ENCODE results near the gene GPR161. TPM values are rescaled to one million over a fixed set of nuclear protein-coding genes. Genes with fewer than 3 reads are reported as not detected.
"Not testable (repeated sequence)": the region's sequence is repeated elsewhere in the genome, so short reads cannot be mapped to it uniquely, and the experiment has no call there.

Gene GPR161, protein sequence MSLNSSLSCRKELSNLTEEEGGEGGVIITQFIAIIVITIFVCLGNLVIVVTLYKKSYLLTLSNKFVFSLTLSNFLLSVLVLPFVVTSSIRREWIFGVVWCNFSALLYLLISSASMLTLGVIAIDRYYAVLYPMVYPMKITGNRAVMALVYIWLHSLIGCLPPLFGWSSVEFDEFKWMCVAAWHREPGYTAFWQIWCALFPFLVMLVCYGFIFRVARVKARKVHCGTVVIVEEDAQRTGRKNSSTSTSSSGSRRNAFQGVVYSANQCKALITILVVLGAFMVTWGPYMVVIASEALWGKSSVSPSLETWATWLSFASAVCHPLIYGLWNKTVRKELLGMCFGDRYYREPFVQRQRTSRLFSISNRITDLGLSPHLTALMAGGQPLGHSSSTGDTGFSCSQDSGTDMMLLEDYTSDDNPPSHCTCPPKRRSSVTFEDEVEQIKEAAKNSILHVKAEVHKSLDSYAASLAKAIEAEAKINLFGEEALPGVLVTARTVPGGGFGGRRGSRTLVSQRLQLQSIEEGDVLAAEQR
- total RNA-seq, result 0.41 and 0.42 TPM in 2 replicates

- no peak for DNase-seq (ENCODE audit: low spot score)
- H3K36me3 Mint-ChIP-seq (ENCODE audit: low read depth), result peaks cover 4% of the 10 kb centered on the region
- intact Hi-C loops (cut with micrococcal nuclease), result loop anchor here (5.0 kb wide), 2 partner anchors 90 to 200 kb away; partner anchors contain the start of genes DCAF6, MPC2 and SFT2D2
- peak within 1 kb of the TSS; percentile 85 for H3K4me3 Mint-ChIP-seq
- H3K27me3 Mint-ChIP-seq (ENCODE audit: insufficient read depth), result peaks cover 53% of the 10 kb centered on the region
- H3K4me1 Mint-ChIP-seq (ENCODE audit: low read depth), result peaks cover 26% of the 10 kb centered on the region
- H3K27ac Mint-ChIP-seq, result peak within 1 kb of the TSS; percentile 71
- H3K9me3 Mint-ChIP-seq, result no peaks in the 10 kb centered on the region
Measured at GRCh38 chr1:168136709-168137514, at the start of gene GPR161. Gene GPR161, minus strand, starts transcription at chr1:168136930. Its CDS starts 32,080 bp downstream, at chr1:168104850.

DNA sequence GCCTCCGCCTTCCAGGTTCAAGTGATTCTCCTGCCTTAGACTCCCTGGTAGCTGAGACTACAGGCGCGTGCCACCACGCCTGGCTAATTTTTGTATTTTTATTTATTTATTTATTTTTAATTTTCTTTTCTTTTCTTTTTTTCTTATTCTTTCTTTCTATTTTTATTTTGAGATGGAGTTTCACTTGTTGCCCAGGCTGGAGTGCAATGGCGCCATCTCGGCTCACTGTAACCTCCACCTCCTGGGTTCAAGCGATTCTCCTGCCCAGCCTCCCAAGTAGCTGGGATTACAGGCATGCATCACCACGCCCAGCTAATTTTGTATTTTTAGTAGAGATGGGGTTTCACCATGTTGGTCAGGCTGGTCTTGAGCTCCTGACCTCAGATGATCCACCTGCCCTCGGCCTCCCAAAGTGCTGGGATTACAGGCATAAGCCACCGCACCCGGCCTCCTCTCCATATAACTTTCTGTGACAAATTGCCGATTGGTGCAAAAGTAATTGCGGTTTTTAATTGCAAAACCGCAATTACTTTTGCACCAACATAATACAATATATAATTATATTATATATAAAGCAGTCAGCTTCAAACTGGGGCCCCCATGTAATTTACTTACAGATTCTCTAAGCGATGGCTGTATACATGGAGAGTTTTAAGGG lies 44.5 kb upstream of the GPR161 start:
- DNase-seq (ENCODE audit: low spot score); H3K27ac Mint-ChIP-seq; H3K9me3 Mint-ChIP-seq; H3K27me3 Mint-ChIP-seq (ENCODE audit: insufficient read depth); H3K4me1 Mint-ChIP-seq (ENCODE audit: low read depth): not testable (repeated sequence)
- Mint-ChIP-seq H3K36me3 (ENCODE audit: low read depth) (peaks cover 11% of the 10 kb centered on the region), H3K4me3 (peak overlapping the region; percentile 24)
- intact Hi-C loops (cut with micrococcal nuclease), result loop anchor here (2.0 kb wide), 1 partner anchor 14 kb away; no protein-coding TSS in a partner anchor

GRCh38 chr1:168180148-168180524 lies 43.4 kb upstream of the GPR161 start:
- no peak for DNase-seq (ENCODE audit: low spot score)
- H3K9me3 Mint-ChIP-seq, result no peaks in the 10 kb centered on the region
- H3K27ac Mint-ChIP-seq, result no peak overlapping the region
- peaks cover 6% of the 10 kb centered on the region for H3K36me3 Mint-ChIP-seq (ENCODE audit: low read depth)
- no peaks in the 10 kb centered on the region for H3K27me3 Mint-ChIP-seq (ENCODE audit: insufficient read depth)
- intact Hi-C loops (cut with micrococcal nuclease), result loop anchor here (2.0 kb wide), 1 partner anchor 15 kb away; no protein-coding TSS in a partner anchor
- H3K4me1 Mint-ChIP-seq (ENCODE audit: low read depth), result no peaks in the 10 kb centered on the region
- no peak overlapping the region for H3K4me3 Mint-ChIP-seq

GRCh38 chr1:168179438-168180147 lies 42.9 kb upstream of the GPR161 start:
- Mint-ChIP-seq H3K27ac (no peak overlapping the region), H3K4me1 (ENCODE audit: low read depth) (no peaks in the 10 kb centered on the region), H3K27me3 (ENCODE audit: insufficient read depth) (no peaks in the 10 kb centered on the region), H3K36me3 (ENCODE audit: low read depth) (peaks cover 4% of the 10 kb centered on the region), H3K4me3 (no peak overlapping the region), H3K9me3 (no peaks in the 10 kb centered on the region)
- no peak for DNase-seq (ENCODE audit: low spot score)
- intact Hi-C loops (cut with micrococcal nuclease), result loop anchor here (1.0 to 5.0 kb wide), 8 partner anchors 15 to 1518 kb away; no protein-coding TSS in a partner anchor

DNA sequence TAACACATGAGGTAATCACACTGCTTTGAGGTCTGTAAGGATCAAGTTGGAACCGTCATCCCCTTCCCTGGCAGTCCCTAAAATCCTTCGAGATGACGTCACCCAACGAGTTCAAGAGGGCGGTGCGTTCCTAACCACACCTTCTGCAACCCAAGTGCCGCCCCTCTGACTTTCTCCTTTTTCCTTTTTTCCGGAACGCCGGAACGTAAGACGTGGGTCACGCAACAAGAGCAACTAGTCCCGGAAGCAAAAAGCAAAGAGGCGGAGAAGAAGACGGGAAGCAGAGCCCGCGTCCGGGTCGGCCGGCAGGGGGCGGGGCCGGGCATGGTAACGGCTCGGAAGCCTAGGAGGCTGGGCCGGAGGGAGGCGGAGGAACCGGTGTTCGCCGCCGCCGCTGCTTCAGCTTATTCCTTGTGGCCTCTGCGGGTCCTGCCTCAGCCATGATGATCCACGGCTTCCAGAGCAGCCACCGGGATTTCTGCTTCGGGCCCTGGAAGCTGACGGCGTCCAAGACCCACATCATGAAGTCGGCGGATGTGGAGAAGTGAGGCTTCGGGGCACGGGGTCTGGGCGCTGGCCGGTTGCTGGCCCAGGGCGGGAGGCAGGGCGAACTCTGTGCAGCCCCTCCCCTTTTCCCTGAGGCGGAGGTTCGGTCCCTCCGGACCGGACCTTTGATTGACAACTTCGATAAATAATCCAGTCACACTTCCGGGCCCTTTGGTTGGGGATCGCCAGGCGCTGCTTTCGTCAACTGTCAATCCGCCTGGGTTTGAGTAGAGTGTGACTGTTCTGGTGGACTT lies 42.1 kb upstream of the GPR161 start, which contains the start of gene TIPRL:
TSS of gene TIPRL (plus strand) at position 325 of the 800 bp plus-strand sequence. CDS start at position 441, 116 bp downstream.
- Mint-ChIP-seq H3K4me1 (ENCODE audit: low read depth) (no peaks in the 10 kb centered on the region), H3K27ac (no peak within 1 kb of the TSS), H3K27me3 (ENCODE audit: insufficient read depth) (no peaks in the 10 kb centered on the region), H3K4me3 (no peak within 1 kb of the TSS), H3K36me3 (ENCODE audit: low read depth) (peaks cover 2% of the 10 kb centered on the region), H3K9me3 (no peaks in the 10 kb centered on the region)
- DNase-seq (ENCODE audit: low spot score), result peak; percentile 95
- intact Hi-C loops (cut with micrococcal nuclease), result loop anchor here (1.0 to 5.0 kb wide), 9 partner anchors 41 to 1518 kb away; partner anchors contain the start of gene DCAF6

DNA sequence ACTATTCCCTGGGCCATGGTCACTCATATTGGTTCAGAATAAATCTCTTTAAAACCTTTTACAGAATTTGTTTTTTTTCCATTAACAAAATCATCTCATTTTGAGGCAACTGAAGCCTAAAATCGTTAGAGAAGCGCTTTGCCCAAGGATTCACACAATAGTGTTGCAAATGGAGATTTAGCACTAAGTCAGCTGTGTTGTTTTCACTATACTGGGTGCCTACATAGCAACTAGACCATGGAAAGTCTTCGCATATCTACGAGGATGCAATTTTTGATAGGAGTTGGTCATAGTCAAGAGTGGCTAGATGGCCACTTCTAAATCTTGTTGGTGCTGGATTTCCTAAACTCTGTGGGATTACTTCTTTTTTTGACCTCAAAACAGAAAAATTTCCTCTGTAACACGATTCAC lies 41.5 kb upstream of the GPR161 start:
- Mint-ChIP-seq H3K4me1 (ENCODE audit: low read depth) (no peaks in the 10 kb centered on the region), H3K27ac (no peak overlapping the region), H3K27me3 (ENCODE audit: insufficient read depth) (no peaks in the 10 kb centered on the region), H3K4me3 (no peak overlapping the region), H3K9me3 (no peaks in the 10 kb centered on the region), H3K36me3 (ENCODE audit: low read depth) (no peaks in the 10 kb centered on the region)
- no peak for DNase-seq (ENCODE audit: low spot score)
- intact Hi-C loops (cut with micrococcal nuclease), result loop anchor here (1.0 to 5.0 kb wide), 5 partner anchors 47 to 1519 kb away; partner anchors contain the start of gene DCAF6

GRCh38 chr1:168172250-168172915 lies 35.7 kb upstream of the GPR161 start:
- H3K4me1 Mint-ChIP-seq (ENCODE audit: low read depth), result no peaks in the 10 kb centered on the region
- no peak for DNase-seq (ENCODE audit: low spot score)
- no peaks in the 10 kb centered on the region for H3K9me3 Mint-ChIP-seq
- no peaks in the 10 kb centered on the region for H3K36me3 Mint-ChIP-seq (ENCODE audit: low read depth)
- no peak overlapping the region for H3K27ac Mint-ChIP-seq
- no peak overlapping the region for H3K4me3 Mint-ChIP-seq
- peaks cover 5% of the 10 kb centered on the region for H3K27me3 Mint-ChIP-seq (ENCODE audit: insufficient read depth)
- intact Hi-C loops (cut with micrococcal nuclease), result no loop called here

DNA sequence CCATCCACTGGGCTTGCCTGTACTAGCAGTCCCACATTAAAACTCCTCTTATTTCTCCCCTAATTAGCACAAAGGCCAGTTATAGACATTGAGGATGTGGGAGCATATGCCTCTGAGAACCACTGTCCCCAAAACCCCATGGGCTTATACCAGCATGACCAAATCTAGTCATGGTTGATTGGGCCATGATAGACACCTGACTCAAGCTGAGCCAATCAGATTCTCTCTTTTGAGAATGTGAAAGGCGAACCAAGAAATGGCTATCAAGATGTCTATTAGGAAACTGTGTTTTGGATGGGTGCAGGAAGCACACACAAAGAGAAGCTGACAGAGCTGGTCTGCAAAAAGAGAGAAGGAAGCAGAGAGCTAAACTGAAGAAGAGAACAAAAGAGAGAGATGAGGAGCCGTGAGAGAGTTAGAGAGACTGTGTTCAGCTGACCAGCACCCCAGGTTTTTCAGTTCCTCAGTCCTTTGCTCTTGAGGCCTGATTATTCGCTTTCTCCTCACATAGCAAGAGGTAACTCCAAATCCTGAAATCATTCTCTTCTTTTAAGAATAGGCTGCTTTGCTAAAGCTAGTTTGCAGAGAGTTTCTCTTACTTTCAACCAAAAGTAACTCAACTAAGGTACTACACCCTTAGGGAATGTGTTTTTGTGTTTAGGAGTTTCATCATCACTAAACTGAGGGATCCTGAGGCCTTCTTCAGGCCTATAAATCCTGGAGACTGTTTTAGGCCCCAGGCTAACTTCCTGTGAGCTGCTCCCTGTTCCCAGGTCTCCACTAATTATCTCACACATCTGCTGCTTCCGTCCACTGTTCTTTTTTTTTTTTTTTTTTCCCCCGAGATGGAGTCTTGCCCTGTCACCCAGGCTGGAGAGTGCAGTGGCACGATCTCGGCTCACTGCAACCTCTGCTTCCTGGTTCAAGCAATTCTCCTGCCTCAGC lies 34.1 kb upstream of the GPR161 start:
- intact Hi-C loops (cut with micrococcal nuclease), result no loop called here
- H3K4me3 Mint-ChIP-seq, result no peak overlapping the region
- H3K36me3 Mint-ChIP-seq (ENCODE audit: low read depth), result no peaks in the 10 kb centered on the region
- no peak for DNase-seq (ENCODE audit: low spot score)
- H3K4me1 Mint-ChIP-seq (ENCODE audit: low read depth), result no peaks in the 10 kb centered on the region
- H3K27me3 Mint-ChIP-seq (ENCODE audit: insufficient read depth), result peaks cover 5% of the 10 kb centered on the region
- no peaks in the 10 kb centered on the region for H3K9me3 Mint-ChIP-seq
- no peak overlapping the region for H3K27ac Mint-ChIP-seq

DNA sequence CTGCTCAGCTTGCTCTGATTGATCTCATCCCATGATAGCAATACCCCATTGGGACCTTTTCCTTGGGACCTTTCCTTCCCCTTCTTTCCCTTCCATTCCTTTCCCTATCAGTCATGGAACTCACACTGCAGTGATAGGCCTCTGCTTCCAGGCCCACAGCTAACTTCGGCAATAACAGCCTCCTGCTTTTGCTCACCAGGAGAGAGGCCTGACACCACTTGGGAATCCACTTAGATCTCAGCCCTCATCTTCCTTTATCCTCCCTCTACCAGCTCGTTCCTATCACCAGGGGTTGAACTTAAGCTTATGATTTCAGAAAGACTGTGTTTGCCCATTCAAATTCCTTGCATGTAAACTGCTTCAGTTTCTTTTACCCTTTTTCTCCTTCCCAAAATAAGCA lies 31.1 kb upstream of the GPR161 start:
- DNase-seq (ENCODE audit: low spot score), result no peak
- intact Hi-C loops (cut with micrococcal nuclease), result no loop called here
- no peaks in the 10 kb centered on the region for H3K4me1 Mint-ChIP-seq (ENCODE audit: low read depth)
- H3K4me3 Mint-ChIP-seq, result no peak overlapping the region
- no peak overlapping the region for H3K27ac Mint-ChIP-seq
- H3K36me3 Mint-ChIP-seq (ENCODE audit: low read depth), result no peaks in the 10 kb centered on the region
- no peaks in the 10 kb centered on the region for H3K9me3 Mint-ChIP-seq
- H3K27me3 Mint-ChIP-seq (ENCODE audit: insufficient read depth), result peaks cover 2% of the 10 kb centered on the region

GRCh38 chr1:168164771-168165170 lies 28.0 kb upstream of the GPR161 start:
- Mint-ChIP-seq H3K4me3 (no peak overlapping the region), H3K36me3 (ENCODE audit: low read depth) (no peaks in the 10 kb centered on the region), H3K9me3 (peaks cover 16% of the 10 kb centered on the region), H3K27me3 (ENCODE audit: insufficient read depth) (peaks cover 2% of the 10 kb centered on the region), H3K4me1 (ENCODE audit: low read depth) (no peaks in the 10 kb centered on the region), H3K27ac (no peak overlapping the region)
- intact Hi-C loops (cut with micrococcal nuclease), result no loop called here
- no peak for DNase-seq (ENCODE audit: low spot score)
